GM10248 (cell line): ENCODE results near the gene ZNF665.
A peak's percentile ranks its signal among the peaks of the same experiment; 100 is the strongest.
"Not testable (repeated sequence)": the region's sequence is repeated elsewhere in the genome, so short reads cannot be mapped to it uniquely, and the experiment has no call there.

ENCODE experiments used
- CTCF ChIA-PET: fragments of 300-600 bp; sonication (Branson Sonifier 250); formaldehyde crosslinking; extraction: SDS; loops from one replicate; lab custom pipeline; 2021; ENCODE audit warnings: antibody characterized with exemption; lab: Yijun Ruan, JAX
- POLR2A ChIA-PET: fragments of 350-650 bp; sonication (Branson Sonifier 250); formaldehyde crosslinking; extraction: SDS; loops from one replicate; lab custom pipeline; 2020; ENCODE audit warnings: antibody characterized with exemption; lab: Yijun Ruan, JAX
- DNase-seq: peaks from one replicate; pipeline ENCODE4 v3.0.0; 2012; ENCODE audit errors: extremely low spot score
- TF ChIP-seq, protein P1 (sequence below): IDR thresholded peaks from 2 replicates; pipeline ENCODE4 v1.5.1; 2012; ENCODE audit warnings: mild to moderate bottlenecking, low read depth; ENCODE audit errors: extremely low read depth, missing control alignments, control extremely low read depth

Gene ZNF665

DNA sequence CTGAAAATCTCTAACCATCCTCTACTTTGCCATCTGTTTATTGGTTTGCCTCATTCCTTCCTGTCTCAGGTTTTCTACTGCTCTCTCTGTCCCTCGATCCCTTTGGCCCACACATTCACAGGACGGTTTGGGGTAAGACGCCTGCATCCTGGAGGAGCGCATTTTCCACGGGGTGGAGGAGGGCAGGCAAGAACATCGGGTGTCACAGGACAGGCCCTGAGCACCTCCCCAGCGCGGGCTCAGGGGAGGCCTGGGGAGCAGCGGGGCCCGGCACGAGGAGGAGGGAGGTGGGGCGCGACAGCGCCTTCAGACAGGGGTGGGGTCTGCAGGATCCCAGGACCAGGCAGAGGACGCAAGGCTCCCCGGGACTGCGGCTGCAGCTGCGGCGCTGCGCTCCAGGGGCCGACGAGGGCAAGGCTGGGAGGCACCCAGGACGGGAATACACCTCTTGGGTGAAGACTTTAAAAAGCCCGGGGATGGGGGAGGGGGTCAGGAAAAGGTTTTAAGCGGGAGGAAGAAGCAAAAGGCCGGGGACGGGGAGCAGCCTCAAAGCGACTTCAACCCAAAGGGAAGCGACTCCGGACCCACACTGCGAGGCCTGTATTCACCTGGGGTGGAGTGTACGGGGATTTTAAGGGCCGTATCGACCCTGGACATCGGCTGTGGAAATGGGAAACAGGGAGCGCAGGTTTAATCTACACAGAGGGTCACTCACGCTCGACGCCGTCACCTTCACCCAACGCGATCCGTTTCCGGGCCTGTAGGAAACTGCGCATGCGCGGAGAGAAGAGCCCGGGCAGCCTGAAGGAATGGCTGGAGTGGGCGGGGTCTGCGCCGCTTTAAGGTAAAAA lies 60.8 kb downstream of the ZNF665 start, which contains the start of gene ZNF415:
ZNF415 (minus strand) TSS at position 770 of the 851 bp plus-strand sequence. CDS start 10,234 bp downstream, outside the sequence.
- CTCF ChIA-PET = no interaction called here
- TF ChIP-seq, protein P1, sequence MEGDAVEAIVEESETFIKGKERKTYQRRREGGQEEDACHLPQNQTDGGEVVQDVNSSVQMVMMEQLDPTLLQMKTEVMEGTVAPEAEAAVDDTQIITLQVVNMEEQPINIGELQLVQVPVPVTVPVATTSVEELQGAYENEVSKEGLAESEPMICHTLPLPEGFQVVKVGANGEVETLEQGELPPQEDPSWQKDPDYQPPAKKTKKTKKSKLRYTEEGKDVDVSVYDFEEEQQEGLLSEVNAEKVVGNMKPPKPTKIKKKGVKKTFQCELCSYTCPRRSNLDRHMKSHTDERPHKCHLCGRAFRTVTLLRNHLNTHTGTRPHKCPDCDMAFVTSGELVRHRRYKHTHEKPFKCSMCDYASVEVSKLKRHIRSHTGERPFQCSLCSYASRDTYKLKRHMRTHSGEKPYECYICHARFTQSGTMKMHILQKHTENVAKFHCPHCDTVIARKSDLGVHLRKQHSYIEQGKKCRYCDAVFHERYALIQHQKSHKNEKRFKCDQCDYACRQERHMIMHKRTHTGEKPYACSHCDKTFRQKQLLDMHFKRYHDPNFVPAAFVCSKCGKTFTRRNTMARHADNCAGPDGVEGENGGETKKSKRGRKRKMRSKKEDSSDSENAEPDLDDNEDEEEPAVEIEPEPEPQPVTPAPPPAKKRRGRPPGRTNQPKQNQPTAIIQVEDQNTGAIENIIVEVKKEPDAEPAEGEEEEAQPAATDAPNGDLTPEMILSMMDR = no peak
- DNase-seq = peak; percentile 69
- POLR2A ChIA-PET = interaction anchor here (0.7 kb wide), 1 partner anchor 120 kb away, joined by 3 read pairs; no protein-coding TSS in a partner anchor

DNA sequence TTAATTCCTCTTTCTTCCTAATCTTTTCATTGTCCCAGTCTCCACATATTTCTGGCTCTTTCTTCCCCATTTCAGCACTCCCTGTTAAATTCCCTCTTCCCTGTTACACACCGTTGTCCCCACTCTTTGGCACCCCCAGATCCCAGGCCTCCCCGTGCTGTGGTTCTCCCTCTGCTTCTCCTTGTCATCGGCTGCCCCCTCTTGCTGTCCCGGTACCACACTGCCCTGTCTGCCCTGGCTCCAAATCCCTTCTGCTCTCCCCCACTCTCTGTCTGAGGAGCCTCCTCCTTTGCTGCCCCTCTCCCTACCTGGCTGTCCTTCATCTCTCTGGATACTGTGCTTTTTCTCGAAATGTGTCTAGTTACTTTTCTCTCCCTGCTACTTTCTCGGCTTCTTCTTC lies 61.4 kb downstream of the ZNF665 start:
- CTCF ChIA-PET = no interaction called here
- no peak for DNase-seq
- POLR2A ChIA-PET = interaction anchor here (0.7 kb wide), 1 partner anchor 121 kb away, joined by 3 read pairs; no protein-coding TSS in a partner anchor
- TF ChIP-seq, protein P1 = no peak

DNA sequence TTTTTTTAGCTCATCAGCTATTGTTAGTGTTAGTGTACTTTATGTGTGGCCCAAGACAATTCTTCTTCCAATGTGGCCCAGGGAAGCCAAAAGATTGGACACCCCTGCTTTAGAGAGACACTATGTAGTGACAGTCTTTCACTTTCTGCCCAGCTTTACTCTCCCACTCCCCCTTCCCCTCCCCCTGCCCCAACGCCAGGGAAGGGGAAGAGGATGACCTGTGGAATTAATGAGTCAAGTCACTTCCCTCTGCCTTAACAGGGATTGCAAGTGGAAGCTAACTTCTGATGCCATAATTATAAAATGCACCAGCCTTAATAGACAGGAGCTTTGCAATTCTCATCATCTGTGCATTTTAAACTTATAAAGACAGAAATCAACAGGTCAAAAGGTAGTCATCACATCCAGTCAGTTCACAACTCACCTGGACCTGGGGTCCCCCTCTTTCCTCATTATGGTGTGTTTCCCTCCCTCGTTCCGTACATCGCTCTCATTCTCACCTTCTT lies 62.0 kb downstream of the ZNF665 start:
- DNase-seq = no peak
- ChIA-PET CTCF (no interaction called here), POLR2A (no interaction called here)
- TF ChIP-seq, protein P1 = no peak

DNA sequence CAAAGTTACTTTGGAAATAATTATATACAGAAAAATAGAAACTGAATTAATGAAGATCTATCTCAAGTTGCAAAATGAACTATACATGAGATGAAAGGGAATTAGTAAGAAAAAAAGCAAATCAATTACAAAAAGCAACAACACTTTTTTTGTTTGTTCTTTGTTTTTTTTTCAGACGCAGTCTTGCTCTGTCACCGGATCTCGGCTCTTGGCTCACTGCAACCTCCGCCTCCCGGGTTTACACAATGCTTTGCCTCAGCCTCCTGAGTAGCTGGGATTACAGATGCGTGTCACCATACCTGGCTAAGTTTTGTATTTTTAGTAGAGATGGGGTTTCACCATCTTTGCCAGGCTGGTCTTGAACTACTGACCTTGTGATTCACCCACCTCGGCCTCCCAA lies 62.7 kb downstream of the ZNF665 start:
- TF ChIP-seq, protein P1 = no peak
- POLR2A ChIA-PET = no interaction called here
- no peak for DNase-seq
- CTCF ChIA-PET = interaction anchor here (1.1 kb wide), 1 partner anchor 11 kb away, joined by 3 read pairs; no protein-coding TSS in a partner anchor

DNA sequence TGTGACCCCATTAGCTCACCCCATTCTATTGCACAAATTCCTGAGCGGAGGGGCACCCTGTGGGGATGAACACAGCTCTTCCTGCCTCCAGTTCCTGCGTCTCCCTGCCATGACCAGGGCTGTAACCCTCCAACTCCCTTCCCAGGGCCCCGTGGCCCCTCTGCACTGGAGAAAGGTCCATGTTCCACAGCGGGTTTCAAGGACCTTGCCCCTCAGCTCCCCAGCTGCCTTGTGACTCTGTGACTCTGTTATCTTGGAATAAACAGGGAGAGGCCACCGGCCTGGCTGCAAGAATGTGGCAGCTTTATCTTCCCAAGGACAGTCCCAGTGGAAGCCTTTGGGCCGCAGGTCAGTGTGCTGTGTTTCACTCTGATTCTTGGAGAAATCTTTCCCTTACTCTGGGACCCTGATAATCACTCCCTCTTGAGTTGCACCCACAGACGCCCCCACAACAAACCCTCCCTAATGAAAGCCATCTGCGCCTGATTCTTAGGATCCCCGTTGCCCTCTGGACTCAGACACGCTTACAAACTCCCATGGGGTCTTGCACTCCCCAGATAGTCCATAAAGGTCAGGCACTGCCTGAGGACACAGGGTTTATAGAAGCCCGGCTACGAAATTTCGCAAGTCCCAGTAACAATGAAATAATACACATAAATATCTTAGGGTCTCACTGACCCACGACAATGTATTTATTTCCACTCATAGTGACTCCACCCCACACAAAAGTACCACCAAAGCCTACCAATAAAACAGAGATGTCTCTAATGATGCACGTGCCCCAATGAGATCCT lies 66.2 kb downstream of the ZNF665 start:
- POLR2A ChIA-PET, DNase-seq, CTCF ChIA-PET: not testable (repeated sequence)

DNA sequence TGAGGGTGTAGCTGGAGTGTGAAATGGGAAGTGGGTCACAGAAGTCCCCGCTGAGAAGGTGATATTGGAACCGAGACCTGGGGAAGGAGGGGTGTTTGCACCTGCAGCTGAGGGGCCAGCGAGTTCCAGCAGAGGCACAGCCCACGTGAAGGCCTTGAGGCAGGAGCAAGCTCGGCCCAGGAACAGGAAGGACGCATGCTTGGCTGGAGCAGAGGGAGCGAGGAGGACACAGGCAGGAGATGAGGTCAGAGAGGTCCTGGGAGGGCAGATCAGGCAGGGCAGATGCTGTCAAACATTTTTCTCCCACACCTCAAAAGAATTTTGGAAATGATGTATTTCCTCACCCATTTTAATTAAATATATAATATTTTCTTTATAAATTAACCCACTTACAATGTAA lies 69.8 kb downstream of the ZNF665 start:
- ChIA-PET POLR2A (no interaction called here), CTCF (no interaction called here)
- TF ChIP-seq, protein P1 = no peak
- DNase-seq = no peak
